Activated T-cell treated with anti-CD3 and anti-CD28 coated beads for 4 hours (primary cell): ENCODE measurements around the gene LPGAT1.
"Not testable (repeated sequence)": the region's sequence is repeated elsewhere in the genome, so short reads cannot be mapped to it uniquely, and the experiment has no call there.

Experiments
- DNase-seq: peaks from one replicate; pipeline ENCODE4 v3.0.0-alpha.2; 2020

LPGAT1 gene

DNA sequence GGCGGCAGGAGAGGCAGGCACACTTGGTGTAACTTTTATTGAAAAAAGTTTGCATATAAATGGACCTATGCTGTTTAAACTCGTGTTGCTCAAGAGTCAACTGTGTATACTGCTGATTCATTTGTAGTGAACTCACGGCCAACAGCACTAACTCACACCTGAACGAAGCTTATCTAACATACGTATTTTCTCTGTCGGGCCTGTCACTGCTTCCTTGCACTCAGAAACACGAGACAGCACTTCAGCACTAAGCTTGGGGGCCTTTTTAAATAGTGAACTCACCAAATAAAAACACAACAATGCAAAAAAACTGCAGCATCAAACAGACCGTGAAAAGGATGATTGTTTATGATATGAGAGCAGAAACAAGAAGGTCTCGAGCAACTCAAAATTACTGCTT is 96.2 kb downstream of the LPGAT1 start:
- DNase-seq = no peak

DNA sequence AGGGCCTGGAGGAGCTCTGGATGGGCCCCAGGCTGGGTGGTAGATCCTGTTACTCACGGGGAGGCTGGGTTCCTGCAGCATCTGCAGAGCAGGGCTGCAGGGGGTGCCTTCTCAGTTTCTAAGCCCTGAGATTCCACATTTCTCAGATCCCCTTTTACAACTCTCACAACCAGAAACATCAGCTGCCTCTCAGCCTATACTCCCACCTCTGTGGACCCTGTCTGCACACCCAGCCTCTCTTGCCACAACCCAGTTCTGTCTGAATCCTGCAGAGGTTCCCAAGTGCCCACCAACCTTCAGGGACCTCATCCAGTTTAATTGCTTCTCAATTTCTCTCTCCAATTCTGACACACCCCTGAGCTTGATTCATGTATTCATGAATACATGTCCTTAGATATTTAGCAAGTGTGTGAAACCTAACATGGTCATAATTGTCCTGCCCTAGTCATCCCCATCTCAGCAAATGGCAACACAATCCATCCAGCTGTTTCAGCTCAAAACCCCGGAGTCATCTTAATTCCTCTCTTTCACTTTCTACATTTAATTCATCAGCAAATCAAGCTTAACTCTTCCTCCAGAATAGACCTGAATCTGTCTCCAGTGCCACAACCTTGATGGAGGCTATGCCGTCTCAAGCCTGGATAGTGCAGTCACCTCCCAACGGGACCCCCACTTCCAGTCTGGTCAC is 98.1 kb downstream of the LPGAT1 start:
- no peak for DNase-seq

DNA sequence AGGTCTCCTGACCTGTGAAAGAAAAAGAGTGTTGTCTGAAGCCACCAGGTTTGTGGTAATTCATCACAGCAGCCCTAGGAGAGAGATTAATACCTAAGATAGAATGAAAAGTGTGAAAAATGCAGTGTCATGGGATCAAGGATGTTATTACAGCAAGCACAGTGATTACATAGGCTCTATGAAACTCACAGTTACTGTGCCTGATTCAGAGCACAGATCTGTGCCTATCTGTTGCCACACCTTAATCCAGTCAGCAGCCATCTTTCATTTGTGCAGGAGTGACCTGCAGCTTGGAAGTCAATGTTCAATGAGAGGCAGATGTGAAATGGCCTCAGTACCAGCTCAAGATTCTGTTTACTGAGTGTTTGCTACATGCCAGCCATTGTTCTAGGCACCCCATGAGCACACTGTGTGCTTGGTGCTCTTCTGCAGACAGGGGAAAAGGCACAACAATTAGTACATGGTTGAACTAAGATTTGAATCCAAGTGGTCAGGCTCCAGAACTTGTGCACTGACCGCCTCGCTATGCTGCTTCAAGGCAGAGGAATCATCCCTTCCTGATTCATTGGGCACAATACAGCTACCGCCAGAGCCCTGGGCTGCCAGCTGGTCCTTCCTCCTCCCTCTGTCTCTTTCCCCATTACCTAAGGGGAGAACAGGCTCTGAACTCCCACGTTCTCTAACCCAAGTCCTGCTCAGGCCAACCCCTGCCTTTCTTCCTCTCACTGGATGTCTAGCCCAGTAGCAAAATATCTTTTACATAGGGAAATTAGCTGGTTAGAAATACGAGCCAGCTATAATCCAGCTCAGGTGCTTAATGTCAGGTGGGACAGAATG is 98.9 kb downstream of the LPGAT1 start:
- DNase-seq = no peak

DNA sequence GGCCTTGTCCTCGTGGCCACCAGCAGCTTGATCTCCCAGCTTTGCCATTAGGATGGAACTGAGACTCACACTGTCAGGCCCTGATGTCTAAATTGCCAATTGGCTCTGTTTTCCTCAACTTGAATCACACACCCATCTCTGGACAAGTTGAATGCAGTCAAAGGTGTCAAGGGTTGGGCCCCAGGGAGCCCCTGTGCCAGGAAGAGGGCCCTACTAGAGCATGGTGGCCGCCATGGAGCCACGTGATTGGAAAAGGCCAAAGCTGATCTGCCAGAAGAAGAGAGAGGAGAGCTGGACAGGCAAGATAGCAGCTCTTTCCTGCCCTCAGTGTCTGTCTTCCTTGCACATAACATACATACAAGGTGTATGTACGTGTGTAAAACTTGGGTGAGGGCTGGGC is 100.2 kb downstream of the LPGAT1 start:
- DNase-seq = no peak

DNA sequence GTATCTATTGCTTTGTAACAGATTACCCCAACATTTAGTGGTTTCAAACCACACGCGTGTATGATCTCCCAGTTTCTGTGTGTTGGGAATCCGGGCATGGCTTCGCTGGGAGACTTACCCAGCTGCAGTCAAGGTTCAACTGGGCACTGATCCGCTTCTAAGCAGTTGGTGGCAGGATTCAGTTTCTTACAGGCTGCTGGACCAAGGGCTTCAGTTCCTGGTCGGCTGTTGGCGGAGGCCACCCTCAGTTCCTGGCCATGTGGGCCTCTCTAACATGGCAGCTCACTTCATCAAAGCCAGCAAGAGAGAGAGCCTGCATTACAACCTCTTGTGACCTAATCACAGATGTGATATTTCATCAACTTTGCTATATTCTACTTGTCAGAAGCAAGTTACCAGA is 101.3 kb downstream of the LPGAT1 start:
- no peak for DNase-seq

DNA sequence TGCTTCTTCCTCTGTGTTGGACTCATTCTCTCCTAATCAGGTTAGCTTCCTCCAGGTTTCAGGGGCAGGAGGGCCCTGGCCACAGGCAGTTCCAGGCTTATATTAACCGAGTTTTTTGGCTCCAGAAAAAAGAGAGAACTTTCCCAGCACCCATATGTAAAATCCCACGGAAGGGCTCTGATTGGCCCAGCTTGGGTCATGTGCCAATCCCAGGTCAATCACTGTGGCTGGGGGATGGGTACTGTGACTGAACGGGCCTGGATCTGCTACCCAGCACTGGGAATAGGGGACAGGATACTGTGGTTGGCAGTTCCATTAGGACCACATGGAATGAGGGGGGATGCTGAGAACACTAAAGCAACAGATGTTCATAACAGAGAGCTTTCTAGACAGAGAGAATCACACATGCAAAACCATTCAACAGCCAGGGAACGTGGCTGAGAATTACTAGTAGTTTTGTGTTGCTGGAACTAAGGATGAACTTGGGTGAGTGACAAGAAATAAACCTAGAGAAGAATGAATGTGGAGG is 104.0 kb downstream of the LPGAT1 start:
- no peak for DNase-seq

DNA sequence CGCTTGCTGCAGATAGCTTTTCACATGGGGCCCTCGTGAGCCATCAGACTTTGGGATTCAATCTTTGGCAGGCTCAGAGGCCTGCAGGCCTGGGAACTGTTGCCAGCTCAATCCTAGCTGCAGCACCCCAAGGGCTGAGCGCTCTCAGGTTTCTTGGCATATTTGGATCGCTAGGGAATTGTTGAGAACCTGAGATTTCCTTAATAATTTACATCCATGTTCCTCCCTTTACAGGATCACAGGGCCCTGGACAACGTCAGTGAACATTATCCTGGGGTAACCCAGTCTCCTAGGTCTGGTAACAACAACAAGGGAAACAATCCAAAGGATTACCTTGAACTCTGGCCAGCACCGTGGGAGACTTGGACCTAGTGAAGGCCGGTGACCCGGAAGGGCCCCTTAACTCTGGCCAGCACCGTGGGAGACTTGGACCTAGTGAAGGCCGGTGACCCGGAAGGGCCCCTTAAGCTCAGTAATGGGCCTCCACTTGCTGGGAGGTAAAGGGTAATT is 105.8 kb downstream of the LPGAT1 start:
- DNase-seq = no peak

DNA sequence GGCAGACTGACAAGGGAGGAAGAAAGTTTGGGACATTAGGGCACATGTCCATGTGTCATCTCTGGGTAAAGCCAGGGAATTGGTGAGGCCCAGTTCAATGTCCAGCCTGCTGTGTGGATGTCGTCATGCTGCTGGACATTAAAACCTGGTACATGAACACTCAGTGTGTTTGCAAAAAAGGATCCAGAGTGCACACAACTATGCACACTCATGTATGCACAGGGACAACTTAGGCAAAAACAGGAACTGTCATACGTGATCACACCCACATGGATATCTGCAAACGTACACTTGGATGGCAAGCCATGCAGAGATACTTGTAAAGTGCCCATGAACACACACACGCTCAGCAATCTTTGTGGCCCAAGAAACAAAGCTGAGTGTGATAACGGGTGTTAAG is 107.3 kb downstream of the LPGAT1 start:
- DNase-seq = no peak

DNA sequence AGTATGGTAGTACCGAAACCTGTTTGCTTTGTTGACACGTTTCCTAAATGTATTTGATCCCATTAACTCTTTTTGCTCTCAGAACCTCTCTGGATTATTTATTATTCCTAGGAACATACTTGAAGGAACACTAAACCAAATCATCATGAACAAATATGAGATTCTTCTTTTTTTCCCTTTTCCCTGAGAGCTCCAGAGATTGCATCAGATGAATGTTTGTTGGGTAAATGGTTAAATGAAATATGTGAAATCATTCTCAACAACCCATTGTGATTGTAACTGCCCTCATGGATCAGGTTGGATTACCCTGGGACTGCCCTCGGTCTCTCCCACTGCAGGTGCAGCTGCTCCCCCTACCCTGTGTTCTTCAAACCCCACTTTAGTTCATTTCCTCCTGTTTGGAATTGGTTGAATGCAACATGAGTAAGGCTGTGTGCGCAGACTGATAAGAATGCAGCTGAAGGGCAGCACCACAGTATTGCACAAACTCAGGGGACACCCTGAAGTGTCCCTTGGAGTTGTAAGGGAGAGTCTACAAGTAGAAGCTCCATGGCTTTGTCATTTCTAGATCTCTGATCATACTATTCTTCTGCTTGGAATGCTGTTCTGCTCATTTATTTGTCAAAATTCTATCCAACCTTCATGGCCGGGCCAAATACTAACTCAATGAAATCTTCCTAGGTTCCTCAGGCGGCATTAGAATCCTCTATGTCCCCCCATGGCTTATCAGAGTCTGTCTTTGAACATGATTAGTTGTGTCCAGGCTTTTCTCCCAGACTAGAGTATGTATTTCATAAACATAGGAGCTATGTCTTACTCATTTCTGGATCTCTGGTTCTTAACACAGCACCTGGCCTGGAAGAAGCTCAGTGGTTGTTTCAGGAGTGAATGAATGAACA is 108.0 kb downstream of the LPGAT1 start:
- DNase-seq = no peak

DNA sequence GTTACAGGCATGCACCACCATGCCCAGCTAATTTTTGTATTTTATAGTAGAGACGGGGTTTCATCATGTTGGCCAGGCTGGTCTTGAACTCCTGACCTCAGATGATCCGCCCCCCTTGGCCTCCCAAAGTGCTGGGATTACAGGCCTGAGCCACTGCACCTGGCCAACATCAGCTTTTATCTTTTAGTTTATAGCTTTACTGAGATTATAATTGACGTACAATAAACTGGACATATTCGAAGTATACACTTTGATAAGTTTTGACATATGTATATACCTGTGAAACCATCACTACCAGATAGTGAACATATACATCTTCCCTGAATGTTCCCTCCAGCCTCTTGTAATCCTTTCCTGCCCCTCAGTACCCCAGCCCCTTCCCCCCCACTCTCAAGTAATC is 114.0 kb downstream of the LPGAT1 start:
- not testable (repeated sequence) for DNase-seq

DNA sequence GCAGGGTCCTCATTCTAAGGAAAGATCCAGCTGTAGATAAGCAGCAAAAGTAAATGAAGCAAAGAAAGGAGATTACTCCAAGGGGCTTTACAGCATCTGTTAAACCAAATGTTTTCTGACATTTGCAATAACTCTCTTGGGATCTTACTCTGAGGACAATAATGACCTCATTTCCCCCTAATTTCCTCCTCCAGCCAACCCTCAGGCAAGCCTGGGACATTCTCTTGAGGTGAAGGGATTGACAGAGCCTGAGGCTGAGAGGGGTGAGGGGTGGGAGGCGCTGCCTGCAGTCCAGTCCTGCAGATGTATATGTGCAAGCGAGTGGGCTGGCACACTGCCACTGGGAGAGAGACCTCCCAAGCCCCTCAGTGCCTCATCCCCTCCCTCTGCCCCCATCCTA is 114.6 kb downstream of the LPGAT1 start:
- no peak for DNase-seq

DNA sequence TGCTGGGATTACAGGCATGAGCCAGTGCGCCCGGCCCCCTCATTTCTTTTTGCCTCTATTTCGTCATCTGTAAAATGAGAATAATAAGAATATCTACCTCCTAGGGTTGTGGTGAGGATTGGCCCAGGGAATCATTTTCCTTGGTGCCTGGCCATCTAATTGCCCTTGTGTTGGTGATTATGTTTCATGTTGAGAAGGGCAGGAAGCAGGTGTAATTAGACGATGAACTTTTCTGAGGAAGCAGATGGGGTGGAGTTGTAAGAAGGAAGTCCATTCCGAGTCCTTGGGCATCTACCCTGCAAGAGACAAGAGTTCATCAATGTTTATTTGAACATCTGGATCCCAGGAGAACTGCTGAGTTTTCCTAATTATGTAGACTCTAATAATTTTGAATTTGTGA is 116.4 kb downstream of the LPGAT1 start:
- no peak for DNase-seq

DNA sequence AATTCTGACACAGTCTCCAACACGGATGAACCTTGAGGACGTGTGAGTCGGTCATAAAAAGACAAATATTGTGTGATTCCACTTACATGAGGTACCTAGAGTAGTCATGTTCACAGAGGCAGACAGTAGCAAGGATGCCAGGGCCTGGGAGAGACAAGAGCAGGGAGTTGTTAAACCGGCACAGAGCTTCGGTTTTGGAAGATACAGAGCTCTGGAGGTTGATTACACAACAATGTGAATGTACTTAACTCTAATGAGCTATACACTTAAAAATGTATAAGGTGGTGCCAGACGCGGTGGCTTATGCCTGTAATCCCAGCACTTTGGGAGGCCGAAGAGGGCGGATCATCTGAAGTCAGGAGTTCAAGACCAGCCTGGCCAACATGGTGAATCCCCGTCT is 117.3 kb downstream of the LPGAT1 start:
- DNase-seq = no peak

DNA sequence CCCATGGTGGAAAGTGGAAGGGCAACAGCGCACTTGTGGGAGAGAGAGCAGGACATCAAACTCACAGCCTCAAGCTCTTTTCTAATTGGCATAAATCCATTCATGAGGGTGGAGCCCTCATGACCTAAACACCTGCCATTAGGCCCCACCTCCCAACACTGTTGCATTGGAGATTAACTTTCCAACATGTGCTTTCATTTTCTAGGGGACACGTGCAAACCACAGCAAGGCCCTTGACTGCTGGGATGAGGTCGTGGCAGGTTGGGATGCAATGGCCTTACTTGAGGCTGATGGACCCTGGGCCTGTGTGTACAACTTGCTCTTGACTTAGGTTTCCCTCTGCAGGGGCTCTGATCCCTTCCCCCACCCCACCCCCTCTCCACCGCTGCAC is 119.3 kb downstream of the LPGAT1 start:
- no peak for DNase-seq

DNA sequence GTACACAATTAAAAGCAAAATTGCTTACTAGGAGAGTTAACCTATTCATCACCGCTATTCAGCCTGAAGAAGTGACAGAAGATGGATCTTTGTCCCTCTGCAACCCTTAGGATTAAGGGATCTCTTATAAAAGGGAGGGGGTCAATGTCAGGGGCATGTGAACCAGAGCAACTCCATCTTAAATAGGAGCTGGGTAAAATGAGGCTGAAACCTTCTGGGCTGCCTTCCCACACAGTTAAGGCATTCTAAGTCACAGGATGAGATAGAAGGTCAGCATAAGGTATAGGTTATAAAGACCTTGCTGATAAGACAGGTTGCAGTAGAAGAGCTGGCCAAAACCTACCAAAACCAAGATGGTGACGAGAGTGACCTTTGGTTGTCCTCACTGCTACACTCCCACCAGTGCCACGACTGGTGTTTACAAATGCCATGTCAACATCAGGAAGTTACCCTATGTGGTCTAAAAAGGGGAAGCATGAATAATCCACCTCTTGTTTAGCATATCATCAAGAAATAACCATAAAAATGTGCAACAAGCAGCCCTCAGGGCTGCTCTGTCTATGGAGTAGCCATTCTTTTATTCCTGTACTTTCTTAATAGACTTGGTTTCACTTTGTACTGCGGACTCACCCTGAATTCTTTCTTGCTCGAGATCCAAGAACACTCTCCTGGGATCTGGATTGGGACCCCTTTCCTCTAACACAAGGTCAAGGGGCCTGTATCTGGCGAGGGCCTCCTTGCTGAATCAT is 119.8 kb downstream of the LPGAT1 start:
- DNase-seq = no peak

DNA sequence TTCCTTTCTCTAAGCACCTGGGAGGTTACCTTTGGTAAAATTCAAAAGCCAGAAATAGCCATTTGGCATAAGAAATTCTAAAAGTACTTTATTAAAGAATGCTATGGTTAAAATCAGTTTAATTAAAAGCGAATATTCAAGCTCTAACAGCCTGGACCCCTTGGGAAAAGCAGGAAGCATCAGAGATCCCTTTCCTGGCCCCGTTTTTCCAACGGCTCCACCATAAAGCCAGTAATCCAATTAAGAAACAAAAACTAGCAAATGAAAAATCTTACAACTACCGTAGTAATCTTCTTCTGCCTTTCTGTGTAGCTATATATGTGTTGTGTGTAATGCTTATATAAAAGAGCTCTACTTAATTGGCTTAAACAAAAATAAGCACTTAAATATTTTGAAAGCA is 121.6 kb downstream of the LPGAT1 start:
- DNase-seq = no peak

DNA sequence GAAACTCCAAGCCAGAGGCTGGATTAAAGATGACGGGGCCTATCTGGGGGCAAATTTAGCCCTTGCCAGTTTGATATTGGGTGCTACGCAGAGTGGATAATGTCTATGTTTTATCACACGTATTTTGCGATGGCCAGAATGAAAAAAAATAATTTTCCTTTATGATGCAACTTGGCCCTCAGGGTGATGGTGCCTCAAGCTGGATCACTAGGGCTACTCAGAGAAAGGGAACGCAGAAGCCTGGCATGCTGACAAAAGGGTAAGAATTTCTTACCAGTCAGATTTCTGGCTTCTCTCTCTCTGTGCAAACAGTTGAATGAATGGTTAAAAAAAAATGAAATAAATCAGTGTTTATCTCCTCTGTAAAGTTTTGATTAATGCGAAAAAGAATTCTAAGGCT is 122.6 kb downstream of the LPGAT1 start:
- no peak for DNase-seq

DNA sequence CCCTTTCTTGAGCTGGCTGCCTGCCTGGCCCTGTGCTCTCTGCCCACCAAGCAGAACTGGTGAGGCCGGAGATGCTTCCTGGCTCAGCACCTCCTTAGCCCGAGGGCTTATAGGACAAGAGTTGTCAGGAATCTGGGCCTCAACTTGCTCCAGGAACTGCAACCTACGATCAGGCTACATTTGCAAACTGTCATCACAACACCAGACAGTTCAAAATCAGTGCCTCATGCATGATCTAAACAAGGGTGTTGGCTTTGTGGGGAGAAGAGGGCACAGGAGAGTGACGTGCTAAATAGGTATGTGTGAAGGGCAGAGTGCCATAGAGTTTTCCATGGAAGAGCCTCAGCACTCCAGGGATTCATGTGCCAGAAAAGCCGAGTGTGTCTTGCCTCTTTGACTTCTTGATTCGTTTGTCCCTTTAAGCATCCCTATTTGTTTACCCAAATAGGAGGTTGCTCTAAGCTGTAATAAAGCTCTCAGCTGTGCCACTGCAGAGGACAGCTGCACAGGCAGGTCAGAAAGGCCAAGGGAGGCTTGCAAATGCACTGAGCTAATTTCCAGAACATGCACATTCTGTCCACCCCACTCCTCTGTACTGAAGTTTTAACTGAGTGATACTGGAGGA is 125.0 kb downstream of the LPGAT1 start:
- DNase-seq = no peak

DNA sequence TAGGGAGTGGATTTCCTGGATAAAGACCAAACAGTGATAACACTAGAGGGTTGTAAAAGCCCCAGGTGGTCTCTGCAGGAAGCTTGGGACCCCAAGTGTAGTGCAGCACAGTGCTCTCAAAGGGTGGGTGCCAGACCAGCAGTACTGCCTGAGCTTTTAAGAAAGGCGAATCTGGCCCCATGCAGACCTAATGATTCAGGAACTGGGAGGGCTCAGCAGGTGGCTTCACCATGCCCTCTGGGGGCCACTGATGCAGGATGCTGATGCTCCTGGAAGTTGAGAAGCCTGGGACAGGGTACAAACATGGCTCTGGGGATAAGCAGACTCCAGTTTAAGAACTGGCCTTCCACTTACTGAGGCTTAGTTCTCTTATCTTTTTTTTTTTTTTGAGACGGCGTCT is 126.0 kb downstream of the LPGAT1 start:
- no peak for DNase-seq

DNA sequence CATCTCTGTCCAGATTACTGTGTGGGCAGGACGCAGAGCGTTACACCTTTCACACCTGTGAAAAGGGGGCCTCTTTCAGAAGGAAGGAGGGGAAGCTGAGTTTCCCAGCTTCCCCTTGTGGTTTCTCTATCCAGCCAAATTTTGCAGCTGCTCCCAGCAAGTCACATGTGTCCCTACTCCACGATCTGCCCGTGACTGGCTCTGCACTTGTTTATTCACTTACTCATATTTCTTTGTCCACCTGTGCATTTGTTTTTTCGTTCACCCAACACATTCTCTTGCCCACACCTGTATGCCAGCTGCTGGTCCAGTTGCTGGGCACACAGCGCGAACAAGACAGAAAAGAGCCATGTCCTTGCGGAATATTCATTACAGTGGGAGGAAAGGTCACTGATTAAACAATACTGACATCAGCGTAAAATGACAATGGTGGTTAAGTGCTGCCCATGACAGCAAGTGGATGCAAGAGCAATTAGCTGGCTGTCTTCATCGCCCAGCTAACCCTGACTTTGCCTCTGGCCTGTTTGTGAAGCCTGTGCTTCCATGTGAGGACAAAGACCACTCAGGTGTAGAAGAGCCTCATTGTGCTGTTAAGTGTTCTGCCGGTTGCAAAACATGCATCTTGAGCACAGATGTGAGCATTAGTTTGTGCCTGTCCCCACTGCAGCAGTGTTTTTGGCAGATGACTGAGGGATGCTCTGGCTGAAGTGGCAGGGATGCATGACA is 126.6 kb downstream of the LPGAT1 start:
- no peak for DNase-seq

DNA sequence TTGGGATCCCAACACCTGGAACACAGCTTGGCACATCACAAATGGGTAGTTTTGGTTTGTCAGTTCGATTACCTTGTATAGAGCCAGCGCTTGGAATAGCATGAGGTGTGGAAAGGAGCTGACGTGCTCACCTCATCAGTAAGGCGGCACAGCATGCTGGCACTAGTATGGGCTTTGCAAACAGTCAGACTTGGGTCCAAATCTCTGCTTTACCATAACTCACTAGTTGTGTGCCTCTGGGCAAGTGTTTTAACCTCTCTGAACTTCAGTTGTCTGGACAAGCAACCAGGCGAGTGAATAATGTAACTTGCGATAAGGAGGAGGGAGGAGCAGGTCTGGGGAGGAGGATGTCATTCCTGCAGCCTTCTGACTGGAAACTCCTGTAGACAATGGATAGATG is 128.8 kb downstream of the LPGAT1 start:
- no peak for DNase-seq
